Ovary (tissue), 3 donors: ENCODE measurements around the gene ABCA1.

Experiments
- CTCF ChIP-seq, 3 donors: fragments of 450-650 bp in 2 of 3; fragments of 200-600 bp in 1 of 3; IDR thresholded peaks; one replicate each; pipeline versions ENCODE4 v1.5.1 to v1.8.0; 2016 to 2022; ENCODE audit warnings: antibody characterized with exemption in 3 of 3, mild to moderate bottlenecking in 1 of 3
- EP300 ChIP-seq: sonication (generic); formaldehyde crosslinking; IDR thresholded peaks from one replicate; pipeline ENCODE4 v1.6.1; 2017; ENCODE audit warnings: antibody characterized with exemption
- POLR2A ChIP-seq: fragments of 450-650 bp; IDR thresholded peaks from one replicate; pipeline ENCODE4 v1.6.1; 2017; ENCODE audit warnings: antibody characterized with exemption, mild to moderate bottlenecking, moderate library complexity
- donor health status: DM: no; HTN: no; CAD: no.

GRCh38 chr9:104766025-104766424 lies 161.9 kb downstream of the ABCA1 start:
- TF ChIP-seq POLR2A (no peak), CTCF (IDR thresholded peaks at IDR 0.05) (no peak), EP300 (no peak)
